IMR-90 (cell line): ENCODE data around the gene TNS1.

Source experiments
- CTCF ChIP-seq: conservative IDR thresholded peaks from 2 replicates; pipeline ENCODE4 v1.5.1; 2012; ENCODE audit warnings: mild to moderate bottlenecking, low read depth, low read length, improper control_type of control experiment
- POLR2A ChIP-seq: IDR thresholded peaks from 2 replicates; pipeline ENCODE4 v1.6.1; 2012; ENCODE audit warnings: mild to moderate bottlenecking, low read depth, low read length

- no peak for TF ChIP-seq CTCF
- no peak for TF ChIP-seq POLR2A
Observed at GRCh38 chr2:217975626-217976025, 27.2 kb downstream of the TNS1 start.
